GM23248 (cell line): Measurements from ENCODE around the gene STK32B.

Source experiments
- EZH2 ChIP-seq: fragments of 200-600 bp; sonication (generic); IDR thresholded peaks from 2 replicates; pipeline ENCODE4 v1.6.1; 2018; ENCODE audit warnings: antibody characterized with exemption, mild to moderate bottlenecking; ENCODE audit not compliant: insufficient read depth, poor library complexity, severe bottlenecking
- EZH2phosphoT487 ChIP-seq: fragments of 200-600 bp; sonication (generic); IDR thresholded peaks from 2 replicates; pipeline ENCODE4 v1.6.1; 2018; ENCODE audit warnings: antibody characterized with exemption, moderate library complexity, mild to moderate bottlenecking, low read depth; ENCODE audit not compliant: insufficient read depth

- TF ChIP-seq EZH2 (no peak), EZH2phosphoT487 (no peak)
Measured at GRCh38 chr4:5124876-5125275, 73.6 kb downstream of the STK32B start.
